Measurements from ENCODE around the gene SAMD8. TPM values are rescaled to one million over a fixed set of nuclear protein-coding genes. Genes with fewer than 3 reads are reported as not detected.
"Not testable (repeated sequence)": the region's sequence is repeated elsewhere in the genome, so short reads cannot be mapped to it uniquely, and the experiment has no call there.

SAMD8 gene
- total and polyA plus RNA-seq, 10 of the 15 experiments (the other 5 are each of a cell fraction or from before 2014, with no cell fraction given) = 2.8 to 26.0 (median 9.3) TPM

DNA sequence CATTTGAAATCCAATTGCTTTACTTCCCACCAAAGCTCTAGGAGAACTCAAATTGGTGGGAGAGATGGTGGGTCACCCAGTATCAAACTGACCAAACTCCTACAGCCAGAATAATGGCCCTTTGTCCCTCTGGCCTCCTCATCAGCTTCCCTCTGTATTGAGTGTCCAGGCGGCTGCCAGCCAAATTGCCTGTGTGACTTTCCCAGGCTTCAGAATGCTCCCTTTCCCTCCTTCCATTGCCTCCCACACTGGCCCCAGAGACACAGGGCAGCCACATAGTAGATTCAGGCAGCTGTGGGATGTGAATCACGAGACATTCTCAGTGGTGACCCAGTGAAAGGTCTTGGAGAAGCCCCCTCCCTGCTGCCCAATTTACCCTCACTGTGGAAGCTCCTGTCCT, 86.5 kb downstream of the SAMD8 start:
- Histone ChIP-seq H4K20me1 (ENCODE audit: control insufficient read depth, insufficient read depth) (no peaks in the 10 kb centered on the region), H3K9ac (ENCODE audit: control insufficient read depth, insufficient read depth, low read length) (no peak overlapping the region), H3K4me1 (ENCODE audit: control insufficient read depth, insufficient read depth, low read length) (no peaks in the 10 kb centered on the region), H3K79me2 (ENCODE audit: control insufficient read depth, insufficient read depth, low read length) (no peaks in the 10 kb centered on the region), H2AFZ (ENCODE audit: control insufficient read depth, low read depth, low read length) (no peak overlapping the region), H3K9me3 (replicated peaks; ENCODE audit: control insufficient read depth, insufficient read depth, low read length) (no peaks in the 10 kb centered on the region), H3K4me2 (ENCODE audit: control insufficient read depth, insufficient read depth) (no peak overlapping the region), H3K4me3 (no peak overlapping the region), H3K36me3 (ENCODE audit: control insufficient read depth in 2 of 2, insufficient read depth in 2 of 2, low read length in 1 of 2) (no peaks in the 10 kb centered on the region), H3K27ac (ENCODE audit: control insufficient read depth, insufficient read depth) (no peak overlapping the region), H3K27me3 (replicated peaks in 1 of 2; ENCODE audit: control insufficient read depth in 2 of 2, insufficient read depth in 2 of 2, low read length in 1 of 2) (no peaks in the 10 kb centered on the region)
- 46% methylated on average over 2 of the region's 2 CpGs for WGBS (ENCODE audit: insufficient coverage, insufficient replicate concordance, low lambda C conversion rate, missing lambda C conversion rate)
- SMC1A ChIA-PET (ENCODE audit: uncharacterized antibody, unreplicated experiment) = interaction anchor here (0.8 to 1.7 kb wide), 4 partner anchors 8 to 77 kb away, joined by 3 to 4 read pairs (median 4); no protein-coding TSS in a partner anchor
- TF ChIP-seq JUNB (IDR thresholded peaks at IDR 0.05) (no peak), ZBED1 (IDR thresholded peaks at IDR 0.05; ENCODE audit: borderline replicate concordance) (no peak), SMARCA5 (IDR thresholded peaks at IDR 0.05) (no peak), HSF1 (IDR thresholded peaks at IDR 0.05; ENCODE audit: low read depth, low read length) (no peak), RCOR1 (conservative IDR thresholded peaks at IDR 0.05; ENCODE audit: low read depth, low read length) (no peak), FOXK2 (IDR thresholded peaks at IDR 0.05) (no peak), RELA (IDR thresholded peaks at IDR 0.05; ENCODE audit: borderline replicate concordance, partially characterized antibody) (no peak), MTA3 (IDR thresholded peaks at IDR 0.05; ENCODE audit: borderline replicate concordance, low read length) (no peak)
- no TSS peak for BruUV-seq (replicated peaks)
- CTCF ChIA-PET = interaction anchor here (1.1 to 1.9 kb wide), 2 partner anchors 10 to 33 kb away, joined by 5 read pairs; no protein-coding TSS in a partner anchor
- intact Hi-C loops (cut with micrococcal nuclease; ENCODE audit: unreplicated experiment) = no loop called here
- POLR2A ChIA-PET = interaction anchor here (0.7 to 1.5 kb wide), 3 partner anchors 12 to 94 kb away, joined by 3 to 5 read pairs (median 4); no protein-coding TSS in a partner anchor
- ATAC-seq (no peak), FAIRE-seq (no peak), DNase-seq (ENCODE audit: low read depth, low spot score) (no peak)
- RAD21 ChIA-PET (ENCODE audit: unreplicated experiment) = no interaction called here
- in situ Hi-C loops (cut with MboI) = no loop called here

DNA sequence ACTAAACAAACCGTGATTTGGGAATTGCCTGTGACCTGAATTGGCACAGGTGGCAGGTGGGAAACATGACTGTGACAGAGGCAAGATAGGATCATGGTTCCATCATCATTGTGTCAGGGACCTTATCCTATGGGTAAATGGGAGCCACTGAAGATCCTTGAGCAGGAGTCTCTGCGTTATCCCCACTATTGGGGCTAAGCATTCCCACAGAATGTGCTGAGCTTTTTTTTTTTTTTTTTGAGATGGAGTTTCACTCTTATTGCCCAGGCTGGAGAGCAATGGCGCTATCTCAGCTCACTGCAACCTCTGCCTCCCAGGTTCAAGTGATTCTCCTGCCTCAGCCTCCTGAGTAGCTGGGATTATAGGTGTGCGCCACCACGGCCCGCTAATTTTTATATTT, 88.5 kb downstream of the SAMD8 start:
- H3K9me3 ChIP-seq (replicated peaks; ENCODE audit: control insufficient read depth, insufficient read depth, low read length); H3K4me3 ChIP-seq; H3K36me3 ChIP-seq (ENCODE audit: control insufficient read depth in 2 of 2, insufficient read depth in 2 of 2, low read length in 1 of 2); H2AFZ ChIP-seq (ENCODE audit: control insufficient read depth, low read depth, low read length); in situ Hi-C loops (cut with MboI); H3K79me2 ChIP-seq (ENCODE audit: control insufficient read depth, insufficient read depth, low read length); H3K4me1 ChIP-seq (ENCODE audit: control insufficient read depth, insufficient read depth, low read length); H3K9ac ChIP-seq (ENCODE audit: control insufficient read depth, insufficient read depth, low read length); ATAC-seq; DNase-seq (ENCODE audit: low read depth, low spot score); H3K4me2 ChIP-seq (ENCODE audit: control insufficient read depth, insufficient read depth); H3K27ac ChIP-seq (ENCODE audit: control insufficient read depth, insufficient read depth); BruUV-seq (replicated peaks); H4K20me1 ChIP-seq (ENCODE audit: control insufficient read depth, insufficient read depth); H3K27me3 ChIP-seq (replicated peaks in 1 of 2; ENCODE audit: control insufficient read depth in 2 of 2, insufficient read depth in 2 of 2, low read length in 1 of 2); intact Hi-C loops (cut with micrococcal nuclease; ENCODE audit: unreplicated experiment); FAIRE-seq: not testable (repeated sequence)
- RAD21 ChIA-PET (ENCODE audit: unreplicated experiment) = interaction anchor here (0.6 to 1.1 kb wide), 2 partner anchors 10 to 30 kb away, joined by 3 read pairs; no protein-coding TSS in a partner anchor
- 92% methylated on average over 6 of the region's 6 CpGs for WGBS (ENCODE audit: insufficient coverage, insufficient replicate concordance, low lambda C conversion rate, missing lambda C conversion rate)
- POLR2A ChIA-PET = interaction anchor here (0.7 to 1.2 kb wide), 3 partner anchors 10 to 24 kb away, joined by 3 to 5 read pairs (median 4); partner anchors contain the start of gene VDAC2
- SMC1A ChIA-PET (ENCODE audit: uncharacterized antibody, unreplicated experiment) = interaction anchor here (0.6 to 1.4 kb wide), 4 partner anchors 12 to 65 kb away, joined by 3 read pairs; no protein-coding TSS in a partner anchor
- CTCF ChIA-PET = interaction anchor here (0.7 to 3.2 kb wide), 4 partner anchors 11 to 31 kb away, joined by 3 to 12 read pairs (median 4); no protein-coding TSS in a partner anchor

All from GM12878 (cell line).